HG02763 (cell line): ENCODE measurements around the gene SLC17A1.

Source experiments
- ATAC-seq: cut with Tn5 transposase; IDR thresholded peaks from one replicate; pipeline ENCODE4 v1.9.1; 2021; ENCODE audit warnings: mild to moderate bottlenecking, moderate library complexity; ENCODE audit not compliant: unreplicated experiment

The SLC17A1 gene

GRCh38 chr6:25833136-25833535 is 1.3 kb upstream of the SLC17A1 start:
- ATAC-seq, result no peak

- ATAC-seq, result no peak
Measured at GRCh38 chr6:25832670-25833069, 818 bp upstream of the SLC17A1 start.

DNA sequence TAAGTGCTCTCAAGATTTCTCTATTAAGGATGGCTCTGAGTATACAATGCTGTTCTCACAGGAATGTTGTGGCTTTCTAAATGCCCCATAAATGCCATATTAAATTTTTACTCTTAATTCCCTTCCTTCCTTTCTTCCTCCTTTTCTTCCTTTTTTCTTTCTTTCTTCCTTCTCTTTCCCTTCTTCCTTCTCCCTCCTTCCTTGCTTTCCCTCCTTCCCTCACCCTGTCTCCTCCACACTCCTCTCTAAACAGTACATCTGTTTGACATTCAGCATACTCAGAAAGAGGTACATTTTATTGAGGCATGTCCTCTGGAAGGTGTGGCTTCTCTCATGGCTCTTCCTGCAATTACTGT is 433 bp upstream of the SLC17A1 start:
- no peak for ATAC-seq

GRCh38 chr6:25830458-25830857 is 1.4 kb downstream of the SLC17A1 start:
- no peak for ATAC-seq

- ATAC-seq, result no peak
Measured at GRCh38 chr6:25829375-25829774, 2.5 kb downstream of the SLC17A1 start.

GRCh38 chr6:25821341-25821740 is 10.5 kb downstream of the SLC17A1 start:
- no peak for ATAC-seq

- no peak for ATAC-seq
Measured at GRCh38 chr6:25816252-25816651, 15.6 kb downstream of the SLC17A1 start.

GRCh38 chr6:25815194-25815593 is 16.7 kb downstream of the SLC17A1 start:
- no peak for ATAC-seq

- no peak for ATAC-seq
Measured at GRCh38 chr6:25804804-25805203, 27.0 kb downstream of the SLC17A1 start.

GRCh38 chr6:25801436-25801835 is 30.4 kb downstream of the SLC17A1 start:
- no peak for ATAC-seq

DNA sequence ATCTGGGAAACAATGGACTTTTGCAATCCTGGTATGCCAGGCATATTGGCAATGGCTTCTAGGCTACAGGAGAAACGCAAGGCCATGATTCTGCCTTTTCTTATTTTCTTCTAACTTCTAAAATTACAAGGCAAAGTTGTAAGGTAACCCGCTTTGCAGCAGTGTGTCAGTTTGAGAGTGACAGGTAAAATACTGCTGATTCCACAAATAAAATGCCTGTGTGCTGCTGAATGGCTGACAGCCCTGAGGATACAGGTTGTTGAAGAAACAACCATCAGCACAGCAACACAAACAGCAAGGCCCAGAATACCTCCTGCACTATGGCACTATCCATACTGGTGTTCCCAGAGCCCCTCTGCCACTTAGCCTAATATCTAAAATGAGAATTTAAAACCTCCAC is 37.1 kb downstream of the SLC17A1 start:
- ATAC-seq, result no peak

DNA sequence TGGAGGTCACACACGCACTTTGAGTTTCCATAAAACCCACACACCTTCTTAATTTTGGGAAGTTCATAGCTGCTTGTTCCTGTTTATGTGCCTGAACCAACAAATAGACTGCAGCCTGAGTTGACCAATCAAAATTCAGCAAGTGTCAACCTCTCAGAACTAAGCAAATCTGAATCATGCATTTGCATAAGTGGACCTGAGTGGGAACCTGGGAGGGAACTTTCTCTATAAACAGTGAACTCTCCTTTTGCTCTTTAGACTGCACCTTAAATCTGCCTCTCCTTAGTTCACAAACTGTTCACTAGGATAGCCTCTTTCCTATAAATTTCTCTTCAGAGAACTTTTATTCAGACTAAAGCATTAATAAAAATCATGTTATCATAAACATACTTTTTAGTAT is 37.9 kb downstream of the SLC17A1 start:
- no peak for ATAC-seq

DNA sequence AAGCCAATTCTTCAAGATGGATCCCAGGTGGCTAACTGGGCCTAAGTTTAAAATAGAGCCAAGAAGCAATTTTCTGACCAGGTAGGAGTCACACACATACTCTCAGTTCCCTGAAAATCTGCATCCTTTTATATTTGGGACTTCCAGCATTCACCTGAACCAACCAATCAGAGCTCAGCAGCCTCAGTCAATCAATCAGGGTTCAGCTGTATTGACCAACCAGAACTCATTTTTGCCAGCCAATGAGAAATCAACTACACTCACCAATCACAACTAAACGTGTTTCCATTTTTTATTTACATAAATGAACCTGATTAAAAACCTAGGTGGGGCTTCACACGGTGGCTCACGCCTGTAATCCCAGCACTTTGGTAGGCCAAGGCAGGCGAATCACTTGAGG is 39.8 kb downstream of the SLC17A1 start:
- no peak for ATAC-seq

GRCh38 chr6:25789475-25789874 is 42.4 kb downstream of the SLC17A1 start:
- no peak for ATAC-seq

GRCh38 chr6:25788305-25788922 is 43.4 kb downstream of the SLC17A1 start:
- no peak for ATAC-seq

GRCh38 chr6:25787428-25787827 is 44.4 kb downstream of the SLC17A1 start:
- no peak for ATAC-seq

DNA sequence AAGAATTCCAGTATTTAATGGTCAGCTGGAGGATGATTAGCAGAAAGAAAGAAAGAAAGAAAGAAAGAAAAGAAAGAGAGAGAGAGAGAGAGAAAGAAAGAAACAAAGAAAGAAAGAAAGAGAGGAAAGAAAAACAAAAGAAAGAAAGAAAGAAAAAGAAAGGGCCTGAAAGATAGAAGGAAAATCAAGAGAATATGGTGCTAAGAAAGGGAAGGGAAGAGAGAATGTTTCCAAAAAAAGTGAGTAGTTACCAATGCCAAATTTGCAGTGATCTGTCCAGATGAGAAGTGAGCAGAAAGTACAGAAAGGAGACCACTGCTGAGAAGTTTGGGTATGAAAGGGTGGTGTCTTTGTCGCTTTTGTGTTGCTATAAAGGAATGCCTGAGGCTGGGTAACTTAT is 50.7 kb downstream of the SLC17A1 start:
- no peak for ATAC-seq

DNA sequence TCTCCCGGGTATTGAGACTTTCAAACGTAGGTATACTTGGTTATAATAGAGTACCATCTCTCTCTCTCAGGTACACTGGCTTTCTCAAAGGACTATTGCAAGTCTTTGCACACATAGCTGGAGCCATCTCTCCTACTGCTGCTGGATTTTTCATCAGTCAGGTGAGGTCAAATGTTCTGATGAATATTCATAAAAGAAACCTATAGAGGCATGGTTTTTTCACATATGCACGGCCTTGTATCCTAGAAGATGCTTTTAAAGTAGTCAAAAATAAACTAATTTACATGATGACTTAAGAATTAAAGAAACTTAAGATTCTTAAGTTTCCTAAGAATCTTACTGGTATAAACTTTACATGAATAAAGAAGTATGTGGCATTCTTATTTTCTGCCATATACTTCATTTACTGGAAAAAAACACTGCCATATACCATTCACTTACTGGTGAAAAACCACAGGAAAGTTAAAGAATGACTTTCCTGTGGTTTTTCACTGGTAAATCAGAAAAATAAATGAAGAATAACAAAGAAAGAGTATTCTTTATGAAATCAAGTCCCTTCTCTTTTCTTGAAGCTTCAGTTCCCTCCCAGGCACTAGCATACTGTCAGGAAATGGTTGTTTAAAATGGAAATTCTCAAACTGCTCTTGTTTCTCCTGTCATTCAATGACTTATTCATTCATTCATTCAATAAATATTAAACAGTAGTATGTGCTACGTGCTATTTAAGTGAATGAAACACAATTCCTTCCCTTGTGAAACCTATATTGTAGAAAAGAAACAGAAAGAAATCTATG is 53.8 kb downstream of the SLC17A1 start:
- ATAC-seq, result no peak

- no peak for ATAC-seq
Measured at GRCh38 chr6:25777031-25777430, 54.8 kb downstream of the SLC17A1 start.

- no peak for ATAC-seq
Measured at GRCh38 chr6:25774120-25774715, 57.6 kb downstream of the SLC17A1 start.

DNA sequence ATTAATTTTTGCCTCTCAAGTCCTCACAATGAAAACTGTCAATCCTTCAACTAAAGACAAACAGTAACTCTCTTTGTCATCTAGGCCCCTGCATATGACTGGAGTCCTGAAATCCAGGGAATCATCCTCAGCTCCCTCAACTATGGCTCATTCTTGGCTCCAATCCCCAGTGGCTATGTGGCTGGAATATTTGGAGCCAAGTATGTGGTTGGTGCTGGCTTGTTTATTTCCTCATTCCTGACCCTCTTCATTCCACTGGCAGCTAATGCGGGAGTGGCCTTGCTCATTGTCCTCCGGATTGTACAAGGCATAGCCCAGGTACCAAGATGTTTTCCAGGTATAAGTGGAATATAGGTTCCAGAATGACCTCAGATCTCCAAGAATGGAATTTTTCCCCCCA is 61.9 kb downstream of the SLC17A1 start:
- no peak for ATAC-seq

- no peak for ATAC-seq
Measured at GRCh38 chr6:25768566-25768965, 63.3 kb downstream of the SLC17A1 start.
